ENCODE data around the gene CAPRIN1. TPM values are rescaled to one million over a fixed set of nuclear protein-coding genes. Genes with fewer than 3 reads are reported as not detected.

The CAPRIN1 gene
- total and polyA plus RNA-seq, 2 of the 8 experiments (the other 6 are each of a cell fraction or from before 2014, with no cell fraction given) = 221 to 317 TPM

- TF ChIP-seq EGR1 (IDR thresholded peaks at IDR 0.05; ENCODE audit: borderline replicate concordance, low read depth, low read length) (no peak), CHD7 (IDR thresholded peaks at IDR 0.05; ENCODE audit: insufficient replicate concordance, low read length) (no peak), GTF2F1 (IDR thresholded peaks at IDR 0.05; ENCODE audit: borderline replicate concordance, low read depth, low read length) (no peak)
Measured at GRCh38 chr11:34128824-34129223, 77.3 kb downstream of the CAPRIN1 start (continued).
